Islet of Langerhans (tissue), 1 donor: ENCODE measurements around the gene AMER2.

ENCODE experiments used
- FAIRE-seq: peaks from one replicate; lab custom pipeline; 2011; peaks lifted over from hg19 to GRCh38; lab: Jason Lieb, UNC

AMER2 gene

GRCh38 chr13:25151626-25152195, 20.4 kb downstream of the AMER2 start:
- no peak for FAIRE-seq

- FAIRE-seq = no peak
Observed at GRCh38 chr13:25149711-25150110, 22.4 kb downstream of the AMER2 start.

GRCh38 chr13:25148402-25148771, 23.7 kb downstream of the AMER2 start:
- no peak for FAIRE-seq

GRCh38 chr13:25147638-25148401, 24.3 kb downstream of the AMER2 start:
- no peak for FAIRE-seq

- no peak for FAIRE-seq
Observed at GRCh38 chr13:25143706-25144105, 28.4 kb downstream of the AMER2 start.

GRCh38 chr13:25141042-25141441, 31.0 kb downstream of the AMER2 start:
- no peak for FAIRE-seq

GRCh38 chr13:25137788-25138115, 34.3 kb downstream of the AMER2 start:
- FAIRE-seq = no peak

GRCh38 chr13:25136880-25137787, 35.0 kb downstream of the AMER2 start:
- FAIRE-seq = no peak

GRCh38 chr13:25135896-25136295, 36.2 kb downstream of the AMER2 start:
- FAIRE-seq = no peak

- no peak for FAIRE-seq
Observed at GRCh38 chr13:25132751-25133390, 39.2 kb downstream of the AMER2 start.

- no peak for FAIRE-seq
Observed at GRCh38 chr13:25131881-25132420, 40.1 kb downstream of the AMER2 start.

- no peak for FAIRE-seq
Observed at GRCh38 chr13:25130944-25131343, 41.1 kb downstream of the AMER2 start.

- no peak for FAIRE-seq
Observed at GRCh38 chr13:25118378-25118905, 53.6 kb downstream of the AMER2 start.

GRCh38 chr13:25117312-25117711, 54.8 kb downstream of the AMER2 start:
- FAIRE-seq = no peak

GRCh38 chr13:25116044-25116443, 56.0 kb downstream of the AMER2 start:
- no peak for FAIRE-seq

GRCh38 chr13:25114220-25114619, 57.9 kb downstream of the AMER2 start:
- peak; percentile 82 for FAIRE-seq

GRCh38 chr13:25112695-25113255, 59.3 kb downstream of the AMER2 start:
- no peak for FAIRE-seq
